Measurements from ENCODE around the gene TBC1D24. TPM values are rescaled to one million over a fixed set of nuclear protein-coding genes. Genes with fewer than 3 reads are reported as not detected.
"Not testable (repeated sequence)": the region's sequence is repeated elsewhere in the genome, so short reads cannot be mapped to it uniquely, and the experiment has no call there.

TBC1D24 gene
- total RNA-seq, 3 donors from 2014 or later, result 8.8 to 22.0 (median 16.7) TPM

DNA sequence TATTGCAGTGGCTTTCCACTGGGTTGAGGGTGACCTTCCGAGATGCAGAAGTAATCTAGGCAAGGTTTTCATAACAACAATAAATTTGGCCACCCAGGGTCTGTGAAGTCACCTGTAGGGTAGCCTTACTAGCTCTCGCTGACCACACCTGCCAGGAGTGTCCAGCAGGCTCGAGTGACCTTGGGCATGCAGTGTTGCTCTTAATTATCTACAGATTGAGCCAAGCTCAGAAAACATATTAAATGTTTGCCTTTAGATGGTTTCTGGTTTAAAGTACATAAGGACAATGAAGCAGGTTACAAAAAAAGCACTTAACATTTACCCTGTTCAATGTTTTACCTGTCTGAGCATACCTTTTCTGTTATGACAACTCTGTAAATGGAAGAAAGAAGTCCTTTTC is 1.8 kb downstream of the TBC1D24 start:
- Histone ChIP-seq H3K36me3 (no peaks in the 10 kb centered on the region), H3K27me3 (no peaks in the 10 kb centered on the region), H3K27ac (no peak overlapping the region), H3K4me1 (peaks cover 9 to 11% of the 10 kb centered on the region in 2 donors), H3K9me3 (no peaks in the 10 kb centered on the region), H3K4me3 (no peak overlapping the region)
- TF ChIP-seq POLR2A (IDR thresholded peaks at IDR 0.05), result no peak
- no peak for TF ChIP-seq POLR2AphosphoS5 (IDR thresholded peaks at IDR 0.05)
- TF ChIP-seq, protein P1, sequence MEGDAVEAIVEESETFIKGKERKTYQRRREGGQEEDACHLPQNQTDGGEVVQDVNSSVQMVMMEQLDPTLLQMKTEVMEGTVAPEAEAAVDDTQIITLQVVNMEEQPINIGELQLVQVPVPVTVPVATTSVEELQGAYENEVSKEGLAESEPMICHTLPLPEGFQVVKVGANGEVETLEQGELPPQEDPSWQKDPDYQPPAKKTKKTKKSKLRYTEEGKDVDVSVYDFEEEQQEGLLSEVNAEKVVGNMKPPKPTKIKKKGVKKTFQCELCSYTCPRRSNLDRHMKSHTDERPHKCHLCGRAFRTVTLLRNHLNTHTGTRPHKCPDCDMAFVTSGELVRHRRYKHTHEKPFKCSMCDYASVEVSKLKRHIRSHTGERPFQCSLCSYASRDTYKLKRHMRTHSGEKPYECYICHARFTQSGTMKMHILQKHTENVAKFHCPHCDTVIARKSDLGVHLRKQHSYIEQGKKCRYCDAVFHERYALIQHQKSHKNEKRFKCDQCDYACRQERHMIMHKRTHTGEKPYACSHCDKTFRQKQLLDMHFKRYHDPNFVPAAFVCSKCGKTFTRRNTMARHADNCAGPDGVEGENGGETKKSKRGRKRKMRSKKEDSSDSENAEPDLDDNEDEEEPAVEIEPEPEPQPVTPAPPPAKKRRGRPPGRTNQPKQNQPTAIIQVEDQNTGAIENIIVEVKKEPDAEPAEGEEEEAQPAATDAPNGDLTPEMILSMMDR (IDR thresholded peaks at IDR 0.05), result no peak
- DNase-seq (ENCODE audit: low spot score in 2 of 2), result no peak
- intact Hi-C loops (cut with DNase I; ENCODE audit: low total_unique reads), result no loop called here

DNA sequence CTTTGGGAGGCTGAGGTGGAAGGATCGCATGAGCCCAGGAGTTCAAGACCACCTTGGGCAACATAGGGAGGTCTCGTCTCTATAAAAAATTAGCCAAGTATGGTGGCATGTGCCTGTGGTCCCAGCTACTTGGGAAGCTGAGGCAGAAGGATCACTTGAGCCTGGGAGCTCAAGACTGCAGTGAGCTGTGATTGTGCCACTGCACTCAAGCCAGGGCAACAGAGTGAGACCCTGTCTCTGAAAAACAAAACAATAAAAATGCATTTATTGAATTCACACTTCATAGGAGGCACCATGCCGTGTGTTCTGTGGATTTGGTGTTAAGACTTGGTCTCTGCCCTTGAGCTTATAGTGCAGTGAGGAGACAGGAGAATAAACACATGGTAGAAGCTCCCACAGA is 2.4 kb downstream of the TBC1D24 start:
- TF ChIP-seq, protein P1 (IDR thresholded peaks at IDR 0.05), result no peak
- no peak for TF ChIP-seq POLR2AphosphoS5 (IDR thresholded peaks at IDR 0.05)
- H3K4me3 ChIP-seq, result no peak overlapping the region
- H3K36me3 ChIP-seq, result no peaks in the 10 kb centered on the region
- H3K4me1 ChIP-seq, result peaks cover 9 to 12% of the 10 kb centered on the region in 2 donors
- DNase-seq (ENCODE audit: low spot score in 2 of 2), result no peak
- intact Hi-C loops (cut with DNase I; ENCODE audit: low total_unique reads), result no loop called here
- no peaks in the 10 kb centered on the region for H3K9me3 ChIP-seq
- H3K27ac ChIP-seq, result no peak overlapping the region
- H3K27me3 ChIP-seq, result no peaks in the 10 kb centered on the region

DNA sequence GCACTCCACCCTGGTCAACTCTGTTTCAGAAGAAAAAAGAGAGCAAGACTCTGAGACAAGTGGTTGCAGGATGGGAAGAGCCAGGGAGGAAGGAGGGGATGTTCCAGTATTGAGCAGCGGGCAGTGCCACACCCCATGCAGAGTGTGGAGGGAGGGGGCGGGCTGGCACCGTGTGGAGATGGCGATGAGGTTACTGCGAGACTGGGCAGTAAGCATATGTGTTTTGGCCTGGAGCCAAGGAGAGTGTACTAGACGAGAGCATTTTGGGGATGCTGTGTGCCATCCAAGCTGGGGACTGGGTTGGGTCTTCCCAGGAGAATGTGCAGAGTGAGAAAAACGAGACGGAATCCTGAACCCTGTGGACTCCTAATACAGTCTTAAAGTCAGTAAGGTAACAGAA is 3.4 kb downstream of the TBC1D24 start:
- Histone ChIP-seq H3K36me3 (no peaks in the 10 kb centered on the region), H3K27me3 (no peaks in the 10 kb centered on the region), H3K9me3 (no peaks in the 10 kb centered on the region), H3K4me3 (no peak overlapping the region), H3K27ac (no peak overlapping the region), H3K4me1 (peaks cover 12 to 19% of the 10 kb centered on the region in 2 donors)
- TF ChIP-seq POLR2A (IDR thresholded peaks at IDR 0.05) (no peak), POLR2AphosphoS5 (IDR thresholded peaks at IDR 0.05) (no peak)
- TF ChIP-seq, protein P1 (IDR thresholded peaks at IDR 0.05), result no peak
- DNase-seq (ENCODE audit: low spot score in 2 of 2), result no peak
- intact Hi-C loops (cut with DNase I; ENCODE audit: low total_unique reads), result no loop called here

DNA sequence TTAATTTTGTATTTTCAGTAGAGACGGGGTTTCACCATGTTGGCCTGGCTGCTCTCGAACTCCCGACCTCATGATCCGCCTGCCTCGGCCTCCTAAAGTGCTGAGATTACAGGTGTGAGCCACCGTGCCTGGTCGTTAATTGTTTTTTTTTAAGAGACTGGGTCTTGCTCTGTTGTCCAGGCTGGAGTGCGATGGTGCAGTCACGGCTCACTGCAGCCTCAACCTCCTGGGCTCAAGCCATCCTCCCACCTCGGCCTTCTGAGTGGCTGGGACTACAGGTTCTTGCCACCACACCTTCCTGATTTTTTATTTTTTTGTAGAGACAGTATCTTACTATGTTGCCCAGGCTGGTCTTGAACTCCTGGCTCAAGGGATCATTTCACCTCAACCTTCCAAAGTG is 5.1 kb downstream of the TBC1D24 start:
- intact Hi-C loops (cut with DNase I; ENCODE audit: low total_unique reads); H3K9me3 ChIP-seq; DNase-seq (ENCODE audit: low spot score in 2 of 2); H3K36me3 ChIP-seq; H3K4me3 ChIP-seq; H3K27me3 ChIP-seq; H3K27ac ChIP-seq: not testable (repeated sequence)
- H3K4me1 ChIP-seq, result peaks cover 7 to 33% of the 10 kb centered on the region in 2 donors

DNA sequence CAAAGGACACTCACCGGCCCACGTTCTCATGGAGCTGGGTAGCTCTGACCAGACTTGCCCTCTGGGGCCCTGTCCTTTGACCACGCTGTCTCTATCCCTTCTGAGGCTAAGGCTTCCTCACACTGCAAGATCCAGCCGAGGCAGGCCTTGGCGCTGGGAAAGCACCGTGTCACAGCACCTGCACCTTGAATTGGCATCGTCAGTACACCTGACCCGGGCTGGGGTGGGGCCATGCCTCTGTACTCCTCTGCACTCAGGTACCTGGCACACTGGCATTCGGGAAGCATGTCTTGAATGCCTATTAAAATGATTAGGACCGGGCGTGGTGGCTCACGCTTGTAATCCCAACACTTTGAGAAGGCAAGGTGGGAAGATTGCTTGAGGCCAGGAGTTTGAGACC is 6.0 kb downstream of the TBC1D24 start:
- TF ChIP-seq POLR2A (IDR thresholded peaks at IDR 0.05), result no peak
- TF ChIP-seq, protein P1 (IDR thresholded peaks at IDR 0.05), result no peak
- H3K9me3 ChIP-seq, result no peaks in the 10 kb centered on the region
- DNase-seq (ENCODE audit: low spot score in 2 of 2), result no peak
- H3K27ac ChIP-seq, result peak overlapping the region in 1 of 2 donors; percentile 78
- H3K4me1 ChIP-seq, result peaks cover 9 to 29% of the 10 kb centered on the region in 2 donors
- intact Hi-C loops (cut with DNase I; ENCODE audit: low total_unique reads), result no loop called here
- no peaks in the 10 kb centered on the region for H3K27me3 ChIP-seq
- no peaks in the 10 kb centered on the region for H3K36me3 ChIP-seq
- H3K4me3 ChIP-seq, result no peak overlapping the region

DNA sequence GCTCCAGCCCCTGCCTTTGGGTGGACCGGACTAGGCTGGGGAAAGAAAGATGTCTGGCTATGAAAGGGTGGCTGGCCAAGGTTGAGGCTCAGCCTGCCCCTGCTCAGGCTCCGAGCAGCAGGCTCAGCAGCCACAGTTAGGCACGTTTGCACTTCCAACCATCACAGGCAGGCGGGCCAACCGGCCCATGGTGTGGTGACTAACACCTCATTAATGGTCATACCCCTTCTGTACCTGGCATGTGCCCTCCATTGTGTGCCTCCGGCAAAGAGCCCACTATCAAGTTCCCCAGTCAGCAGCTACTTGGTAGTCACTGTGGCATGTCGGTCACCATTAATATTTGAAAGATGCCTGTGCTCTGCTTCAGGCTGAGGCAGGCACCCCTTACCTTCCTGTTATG is 6.7 kb downstream of the TBC1D24 start:
- H3K4me1 ChIP-seq, result peaks cover 8 to 27% of the 10 kb centered on the region in 2 donors
- peak overlapping the region; percentile 78 to 90 for H3K27ac ChIP-seq
- no peaks in the 10 kb centered on the region for H3K27me3 ChIP-seq
- H3K36me3 ChIP-seq, result no peaks in the 10 kb centered on the region
- DNase-seq (ENCODE audit: low spot score in 2 of 2), result no peak
- TF ChIP-seq POLR2AphosphoS5 (IDR thresholded peaks at IDR 0.05) (no peak), POLR2A (IDR thresholded peaks at IDR 0.05) (no peak)
- TF ChIP-seq, protein P1 (IDR thresholded peaks at IDR 0.05), result no peak
- intact Hi-C loops (cut with DNase I; ENCODE audit: low total_unique reads), result no loop called here
- no peaks in the 10 kb centered on the region for H3K9me3 ChIP-seq
- no peak overlapping the region for H3K4me3 ChIP-seq

Measured in breast epithelium (tissue), 4 donors.